Hepatocyte (in vitro differentiated cells): ENCODE measurements around the gene ERGIC1. TPM values are rescaled to one million over a fixed set of nuclear protein-coding genes. Genes with fewer than 3 reads are reported as not detected.

ENCODE experiments used
- DNase-seq: peaks from one replicate; pipeline ENCODE4 v3.0.0-alpha.2; 2016; ENCODE audit warnings: low spot score
- H2AFZ ChIP-seq: fragments of 200-600 bp; sonication (generic); 2 replicates; pipeline ENCODE4 v1.6.0; 2016; ENCODE audit warnings: antibody characterized with exemption, mild to moderate bottlenecking
- H3K27ac ChIP-seq: fragments of 200-600 bp; sonication (generic); 2 replicates; pipeline ENCODE4 v1.5.1; 2016; ENCODE audit warnings: mild to moderate bottlenecking
- H3K27me3 ChIP-seq: fragments of 200-600 bp; sonication (generic); 2 replicates; pipeline ENCODE4 v1.6.1; 2016
- H3K36me3 ChIP-seq: fragments of 200-600 bp; sonication (generic); replicated peaks from 2 replicates; pipeline ENCODE4 v1.5.1; 2016; ENCODE audit warnings: low read depth; ENCODE audit not compliant: insufficient read depth
- H3K4me1 ChIP-seq: fragments of 200-600 bp; sonication (generic); 2 replicates; pipeline ENCODE4 v1.5.1; 2016; ENCODE audit warnings: mild to moderate bottlenecking, moderate library complexity; ENCODE audit not compliant: insufficient read depth
- H3K4me2 ChIP-seq: fragments of 200-600 bp; sonication (generic); 2 replicates; pipeline ENCODE4 v1.6.0; 2016
- H3K4me3 ChIP-seq: fragments of 200-600 bp; sonication (generic); 2 replicates; pipeline ENCODE4 v1.5.1; 2016; ENCODE audit warnings: mild to moderate bottlenecking
- H3K79me2 ChIP-seq: fragments of 200-600 bp; sonication (generic); 2 replicates; pipeline ENCODE4 v1.6.0; 2017; ENCODE audit warnings: mild to moderate bottlenecking
- H3K9me2 ChIP-seq: fragments of 200-600 bp; sonication (generic); replicated peaks from 2 replicates; pipeline ENCODE4 v1.6.0; 2017; ENCODE audit warnings: mild to moderate bottlenecking; ENCODE audit not compliant: insufficient read depth
- H3K9me3 ChIP-seq: fragments of 200-600 bp; sonication (generic); 2 replicates; pipeline ENCODE4 v1.5.1; 2016; ENCODE audit warnings: low read depth, mild to moderate bottlenecking
- H4K20me1 ChIP-seq: fragments of 200-600 bp; sonication (generic); 2 replicates; pipeline ENCODE4 v1.6.0; 2016; ENCODE audit warnings: mild to moderate bottlenecking; ENCODE audit not compliant: insufficient read depth, poor library complexity, severe bottlenecking
- CTCF ChIP-seq: fragments of 200-600 bp; sonication (generic); IDR thresholded peaks from 2 replicates; pipeline ENCODE4 v1.5.1; 2016; ENCODE audit warnings: antibody characterized with exemption, mild to moderate bottlenecking; ENCODE audit not compliant: poor library complexity
- EZH2 ChIP-seq: fragments of 200-600 bp; sonication (generic); IDR thresholded peaks from 2 replicates; pipeline ENCODE4 v1.6.1; 2016; ENCODE audit warnings: antibody characterized with exemption, mild to moderate bottlenecking, borderline replicate concordance
- EZH2phosphoT487 ChIP-seq: fragments of 200-600 bp; sonication (generic); IDR thresholded peaks from one replicate; pipeline ENCODE4 v1.6.1; 2018; ENCODE audit warnings: antibody characterized with exemption, mild to moderate bottlenecking, low read depth, moderate library complexity; ENCODE audit not compliant: unreplicated experiment, severe bottlenecking
- WGBS: methylation state at CpG from one replicate; pipeline ENCODE4 v1.1.6; 2016; ENCODE audit warnings: low lambda C conversion rate; ENCODE audit errors: missing lambda C conversion rate; 5-methylcytosine and 5-hydroxymethylcytosine counted together
- polyA plus RNA-seq: library from polyadenylated mRNA; unstranded; fragments of >200 nt; fragmentation: Nextera tagmentation; extraction: Ambion mirVana; gene quantifications from 2 replicates; pipeline ENCODE4 v1.2.1, GENCODE V29; 2016
- total RNA-seq: library from RNA; depleted of rRNA; stranded (reverse); fragments of >200 nt; gene quantifications from 2 replicates; pipeline ENCODE4 v1.2.3, GENCODE V29; 2014

The ERGIC1 gene
- total and polyA plus RNA-seq, 2 experiments from 2014 or later, result 39.1 to 107 TPM

- peaks cover 20% of the 10 kb centered on the region for H3K4me1 ChIP-seq
- H3K27me3 ChIP-seq, result no peaks in the 10 kb centered on the region
- no peak for DNase-seq
- no peak overlapping the region for H3K4me2 ChIP-seq
- no peaks in the 10 kb centered on the region for H3K36me3 ChIP-seq
- H3K9me3 ChIP-seq, result no peaks in the 10 kb centered on the region
- H3K27ac ChIP-seq, result peak overlapping the region; percentile 61
- no peak overlapping the region for H2AFZ ChIP-seq
- H3K79me2 ChIP-seq, result peaks cover 52% of the 10 kb centered on the region
- H3K4me3 ChIP-seq, result no peak overlapping the region
- peaks cover 3% of the 10 kb centered on the region for H4K20me1 ChIP-seq
- H3K9me2 ChIP-seq, result no peaks in the 10 kb centered on the region
- WGBS, result 79% methylated on average over 1 of the region's 1 CpG
- TF ChIP-seq CTCF (no peak), EZH2phosphoT487 (no peak), EZH2 (no peak)
Observed at GRCh38 chr5:172869691-172870090, 35.6 kb downstream of the ERGIC1 start.

GRCh38 chr5:172870291-172870714 is 36.3 kb downstream of the ERGIC1 start:
- DNase-seq, result no peak
- H4K20me1 ChIP-seq, result peaks cover 3% of the 10 kb centered on the region
- H3K79me2 ChIP-seq, result peaks cover 50% of the 10 kb centered on the region
- 80% methylated on average over 4 of the region's 4 CpGs for WGBS
- H3K4me1 ChIP-seq, result peaks cover 20% of the 10 kb centered on the region
- H3K9me3 ChIP-seq, result no peaks in the 10 kb centered on the region
- no peaks in the 10 kb centered on the region for H3K9me2 ChIP-seq
- no peak for TF ChIP-seq EZH2
- TF ChIP-seq EZH2phosphoT487, result no peak
- TF ChIP-seq CTCF, result no peak
- no peaks in the 10 kb centered on the region for H3K36me3 ChIP-seq
- H3K27me3 ChIP-seq, result no peaks in the 10 kb centered on the region
- peak overlapping the region; percentile 61 for H3K27ac ChIP-seq
- no peak overlapping the region for H3K4me2 ChIP-seq
- no peak overlapping the region for H2AFZ ChIP-seq
- no peak overlapping the region for H3K4me3 ChIP-seq

- Histone ChIP-seq H3K4me3 (no peak overlapping the region), H3K27me3 (no peaks in the 10 kb centered on the region), H3K36me3 (no peaks in the 10 kb centered on the region), H3K79me2 (peaks cover 53% of the 10 kb centered on the region), H3K4me2 (no peak overlapping the region), H3K9me2 (no peaks in the 10 kb centered on the region), H4K20me1 (peaks cover 6% of the 10 kb centered on the region), H2AFZ (no peak overlapping the region), H3K27ac (peak overlapping the region; percentile 21), H3K4me1 (peaks cover 20% of the 10 kb centered on the region), H3K9me3 (no peaks in the 10 kb centered on the region)
- DNase-seq, result no peak
- TF ChIP-seq EZH2, result no peak
- no peak for TF ChIP-seq EZH2phosphoT487
- no peak for TF ChIP-seq CTCF
- WGBS, result 85% methylated on average over 20 of the region's 20 CpGs
Observed at GRCh38 chr5:172870715-172871461, 36.8 kb downstream of the ERGIC1 start.
